DND-41 (cell line): ENCODE data around the gene CIITA.

Source experiments
- EZH2 ChIP-seq: IDR thresholded peaks from 3 replicates; pipeline ENCODE4 v1.6.1; 2012; ENCODE audit warnings: borderline replicate concordance, low read depth, mild to moderate bottlenecking, moderate library complexity, low read length, inconsistent platforms; ENCODE audit not compliant: severe bottlenecking
- TF ChIP-seq, protein P1 (sequence below): IDR thresholded peaks from 2 replicates; pipeline ENCODE4 v1.5.1; 2012; ENCODE audit warnings: borderline replicate concordance, low read length, moderate library complexity, mild to moderate bottlenecking; ENCODE audit not compliant: poor library complexity, severe bottlenecking; ENCODE audit errors: extremely low read depth

DNA sequence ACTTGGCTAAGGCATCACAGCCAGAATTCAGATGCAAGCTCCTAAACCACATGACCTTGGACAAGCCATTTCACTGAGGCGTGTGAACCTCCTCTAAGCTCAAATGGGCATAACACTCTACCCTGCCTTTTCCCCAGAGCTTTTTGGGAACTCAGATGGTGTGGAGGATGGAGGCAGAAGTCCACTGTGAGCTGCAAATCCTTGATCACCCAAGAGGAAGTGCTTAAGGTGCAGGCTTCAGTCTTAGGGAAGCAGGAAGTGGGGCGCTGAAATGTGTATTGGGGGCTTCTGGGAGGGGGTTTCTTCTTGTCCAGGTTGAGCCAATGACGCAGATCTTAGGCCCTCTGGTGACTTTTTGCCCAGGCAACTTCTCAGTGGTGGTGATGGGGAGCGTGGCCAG is 12.9 kb downstream of the CIITA start:
- TF ChIP-seq, protein P1, sequence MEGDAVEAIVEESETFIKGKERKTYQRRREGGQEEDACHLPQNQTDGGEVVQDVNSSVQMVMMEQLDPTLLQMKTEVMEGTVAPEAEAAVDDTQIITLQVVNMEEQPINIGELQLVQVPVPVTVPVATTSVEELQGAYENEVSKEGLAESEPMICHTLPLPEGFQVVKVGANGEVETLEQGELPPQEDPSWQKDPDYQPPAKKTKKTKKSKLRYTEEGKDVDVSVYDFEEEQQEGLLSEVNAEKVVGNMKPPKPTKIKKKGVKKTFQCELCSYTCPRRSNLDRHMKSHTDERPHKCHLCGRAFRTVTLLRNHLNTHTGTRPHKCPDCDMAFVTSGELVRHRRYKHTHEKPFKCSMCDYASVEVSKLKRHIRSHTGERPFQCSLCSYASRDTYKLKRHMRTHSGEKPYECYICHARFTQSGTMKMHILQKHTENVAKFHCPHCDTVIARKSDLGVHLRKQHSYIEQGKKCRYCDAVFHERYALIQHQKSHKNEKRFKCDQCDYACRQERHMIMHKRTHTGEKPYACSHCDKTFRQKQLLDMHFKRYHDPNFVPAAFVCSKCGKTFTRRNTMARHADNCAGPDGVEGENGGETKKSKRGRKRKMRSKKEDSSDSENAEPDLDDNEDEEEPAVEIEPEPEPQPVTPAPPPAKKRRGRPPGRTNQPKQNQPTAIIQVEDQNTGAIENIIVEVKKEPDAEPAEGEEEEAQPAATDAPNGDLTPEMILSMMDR: no peak
- TF ChIP-seq EZH2: no peak
